Endothelial cell of umbilical vein (primary cell): ENCODE results near the gene MACROD2.

Experiments
- CTCF ChIP-seq, 2 donors: IDR thresholded peaks; 1 replicate in 1 of 2; 2 replicates in 1 of 2; pipeline ENCODE4 v1.5.1; 2011; ENCODE audit warnings: low read length in 2 of 2, mild to moderate bottlenecking in 2 of 2, moderate library complexity in 2 of 2, control low read depth in 1 of 2, inconsistent platforms in 1 of 2, low read depth in 1 of 2; ENCODE audit not compliant: insufficient read depth in 1 of 2; ENCODE audit errors: extremely low read depth in 1 of 2
- EZH2 ChIP-seq: IDR thresholded peaks from 2 replicates; pipeline ENCODE4 v1.6.1; 2012; ENCODE audit warnings: borderline replicate concordance, low read depth, mild to moderate bottlenecking, moderate library complexity, low read length, inconsistent platforms; ENCODE audit not compliant: severe bottlenecking
- JUN ChIP-seq: IDR thresholded peaks from 2 replicates; pipeline ENCODE4 v1.6.1; 2011; ENCODE audit warnings: borderline replicate concordance, low read depth; ENCODE audit not compliant: insufficient read length, insufficient read depth

GRCh38 chr20:14709439-14709838 is 714.1 kb downstream of the MACROD2 start:
- TF ChIP-seq EZH2 (no peak), CTCF (IDR thresholded peaks at IDR 0.05; ENCODE audit: extremely low read depth in 1 of 2, insufficient read depth in 1 of 2, low read depth in 1 of 2, low read length in 2 of 2) (no peak), JUN (no peak)
